Duodenal mucosa (tissue), 2 donors: ENCODE measurements around the gene SNX5.

ENCODE experiments used
- H3K27ac ChIP-seq: one replicate; pipeline ENCODE4 v1.7.0; 2013; ENCODE audit warnings: low read depth, low read length
- H3K27me3 ChIP-seq, 2 donors: one replicate each; pipeline ENCODE4 v1.7.0; 2013; ENCODE audit warnings: low read length in 2 of 2, control low read depth in 1 of 2; ENCODE audit not compliant: insufficient read depth in 2 of 2, control insufficient read depth in 1 of 2
- H3K36me3 ChIP-seq, 2 donors: one replicate each; pipeline ENCODE4 v1.7.0; 2013; ENCODE audit warnings: low read length in 2 of 2, control low read depth in 1 of 2; ENCODE audit not compliant: insufficient read depth in 2 of 2, control insufficient read depth in 1 of 2
- H3K4me1 ChIP-seq, 2 donors: one replicate each; pipeline ENCODE4 v1.7.0; 2013; ENCODE audit warnings: low read length in 2 of 2, control low read depth in 1 of 2; ENCODE audit not compliant: insufficient read depth in 2 of 2, control insufficient read depth in 1 of 2
- H3K4me3 ChIP-seq, 2 donors: one replicate each; pipeline ENCODE4 v1.7.0; 2013; ENCODE audit warnings: low read length in 2 of 2, low read depth in 1 of 2
- H3K9ac ChIP-seq, 2 donors: one replicate each; pipeline ENCODE4 v1.7.0; 2013; ENCODE audit warnings: low read length in 2 of 2, low read depth in 1 of 2
- H3K9me3 ChIP-seq, 2 donors: one replicate each; pipeline ENCODE4 v1.7.0; 2013; ENCODE audit warnings: low read length in 2 of 2, control low read depth in 1 of 2; ENCODE audit not compliant: control insufficient read depth in 1 of 2

SNX5 gene

DNA sequence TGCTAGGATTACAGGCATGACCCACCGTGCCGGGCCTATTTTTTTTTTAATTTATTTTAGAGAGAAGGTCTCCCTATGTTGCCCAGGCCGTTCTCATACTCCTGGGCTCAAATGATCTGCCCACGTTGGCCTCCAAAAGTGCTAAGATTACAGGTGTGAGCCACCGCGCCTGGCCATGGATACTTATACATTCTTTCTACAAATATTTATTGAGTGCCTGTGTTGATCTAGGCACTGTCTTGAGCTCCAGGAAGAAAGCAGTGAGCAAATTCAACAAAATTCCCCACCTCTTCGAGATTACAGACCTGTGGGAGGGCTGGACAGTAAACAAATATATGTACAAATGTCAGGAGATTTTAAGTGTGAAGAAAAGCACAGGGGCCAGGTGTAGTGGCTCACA, 38.1 kb upstream of the SNX5 start:
- no peaks in the 10 kb centered on the region for H3K27me3 ChIP-seq
- H3K9me3 ChIP-seq = no peaks in the 10 kb centered on the region
- H3K4me1 ChIP-seq = peaks cover 0 to 6% of the 10 kb centered on the region in 2 donors
- H3K27ac ChIP-seq = no peak overlapping the region
- H3K9ac ChIP-seq = no peak overlapping the region
- no peak overlapping the region for H3K4me3 ChIP-seq
- H3K36me3 ChIP-seq = peaks cover 0 to 5% of the 10 kb centered on the region in 2 donors

- Histone ChIP-seq H3K36me3 (no peaks in the 10 kb centered on the region), H3K9me3 (no peaks in the 10 kb centered on the region), H3K9ac (no peak overlapping the region), H3K27ac (no peak overlapping the region), H3K27me3 (no peaks in the 10 kb centered on the region), H3K4me3 (no peak overlapping the region), H3K4me1 (peaks cover 0 to 6% of the 10 kb centered on the region in 2 donors)
Observed at GRCh38 chr20:18005990-18006364, 37.4 kb upstream of the SNX5 start.

DNA sequence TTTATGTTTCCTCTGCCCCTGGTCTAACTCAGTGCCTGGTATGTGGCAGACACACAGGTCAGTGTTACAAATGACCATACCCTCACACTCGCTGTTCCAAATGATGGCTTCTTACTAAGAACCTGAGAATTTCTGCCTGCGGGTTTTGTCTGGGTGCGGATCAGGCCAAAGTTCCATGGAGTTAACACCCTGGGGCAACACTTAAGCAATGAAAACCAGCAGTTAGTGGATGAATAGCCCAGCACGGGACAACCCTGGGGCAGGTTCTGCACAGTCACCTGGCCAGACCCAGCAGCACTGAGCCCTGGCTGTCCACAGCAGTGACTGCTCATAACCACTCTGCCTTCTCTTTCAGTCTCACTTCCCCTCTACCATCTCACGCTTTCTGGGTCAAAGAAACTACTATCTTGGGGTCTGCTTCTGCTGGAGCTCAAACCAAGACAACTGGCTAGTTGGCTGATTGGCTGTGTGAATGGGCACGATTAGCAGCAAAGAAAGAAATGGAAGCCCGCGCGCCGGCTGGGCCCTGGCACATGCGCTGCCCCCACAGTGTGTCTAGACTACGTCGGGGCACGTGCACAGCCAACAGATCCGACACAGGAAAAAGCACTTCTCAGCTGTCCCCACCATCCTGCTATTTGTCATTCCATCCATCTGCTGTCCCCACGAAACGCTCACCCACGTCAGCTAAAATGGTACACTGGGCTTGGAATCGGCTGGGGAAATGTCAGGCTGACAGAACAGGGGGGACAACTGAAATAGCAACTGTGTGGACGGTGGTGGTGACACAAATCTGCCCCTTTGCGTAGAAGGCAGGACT, 36.8 kb upstream of the SNX5 start:
- no peak overlapping the region for H3K4me3 ChIP-seq
- no peak overlapping the region for H3K27ac ChIP-seq
- H3K36me3 ChIP-seq = no peaks in the 10 kb centered on the region
- no peaks in the 10 kb centered on the region for H3K27me3 ChIP-seq
- peaks cover 0 to 6% of the 10 kb centered on the region in 2 donors for H3K4me1 ChIP-seq
- no peak overlapping the region for H3K9ac ChIP-seq
- no peaks in the 10 kb centered on the region for H3K9me3 ChIP-seq

- H3K4me3 ChIP-seq = no peak overlapping the region
- H3K9me3 ChIP-seq = no peaks in the 10 kb centered on the region
- no peaks in the 10 kb centered on the region for H3K36me3 ChIP-seq
- no peak overlapping the region for H3K9ac ChIP-seq
- no peaks in the 10 kb centered on the region for H3K27me3 ChIP-seq
- H3K27ac ChIP-seq = no peak overlapping the region
- H3K4me1 ChIP-seq = peaks cover 0 to 6% of the 10 kb centered on the region in 2 donors
Observed at GRCh38 chr20:18004384-18005031, 35.9 kb upstream of the SNX5 start.

DNA sequence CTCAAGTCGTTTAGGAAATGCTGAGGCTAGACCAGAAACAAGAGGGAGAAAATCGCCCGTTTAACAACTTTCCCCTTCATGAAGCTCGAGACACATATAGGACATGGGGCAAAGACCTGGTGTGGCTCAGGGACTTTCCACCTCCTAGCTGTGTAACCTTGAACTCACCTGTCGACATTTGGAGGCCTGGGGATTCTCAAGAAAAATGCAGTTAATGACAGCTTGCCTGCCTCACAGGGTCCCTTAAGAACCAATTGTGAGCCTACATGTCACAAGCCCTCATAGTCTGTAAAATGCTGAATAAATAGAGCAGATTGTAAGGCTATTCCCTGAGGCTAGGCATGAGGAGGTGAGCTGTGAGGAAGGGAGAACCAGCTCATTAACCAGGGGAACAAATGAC, 35.3 kb upstream of the SNX5 start:
- Histone ChIP-seq H3K27me3 (no peaks in the 10 kb centered on the region), H3K4me1 (peaks cover 0 to 6% of the 10 kb centered on the region in 2 donors), H3K9ac (no peak overlapping the region), H3K27ac (no peak overlapping the region), H3K4me3 (no peak overlapping the region), H3K9me3 (no peaks in the 10 kb centered on the region), H3K36me3 (no peaks in the 10 kb centered on the region)

DNA sequence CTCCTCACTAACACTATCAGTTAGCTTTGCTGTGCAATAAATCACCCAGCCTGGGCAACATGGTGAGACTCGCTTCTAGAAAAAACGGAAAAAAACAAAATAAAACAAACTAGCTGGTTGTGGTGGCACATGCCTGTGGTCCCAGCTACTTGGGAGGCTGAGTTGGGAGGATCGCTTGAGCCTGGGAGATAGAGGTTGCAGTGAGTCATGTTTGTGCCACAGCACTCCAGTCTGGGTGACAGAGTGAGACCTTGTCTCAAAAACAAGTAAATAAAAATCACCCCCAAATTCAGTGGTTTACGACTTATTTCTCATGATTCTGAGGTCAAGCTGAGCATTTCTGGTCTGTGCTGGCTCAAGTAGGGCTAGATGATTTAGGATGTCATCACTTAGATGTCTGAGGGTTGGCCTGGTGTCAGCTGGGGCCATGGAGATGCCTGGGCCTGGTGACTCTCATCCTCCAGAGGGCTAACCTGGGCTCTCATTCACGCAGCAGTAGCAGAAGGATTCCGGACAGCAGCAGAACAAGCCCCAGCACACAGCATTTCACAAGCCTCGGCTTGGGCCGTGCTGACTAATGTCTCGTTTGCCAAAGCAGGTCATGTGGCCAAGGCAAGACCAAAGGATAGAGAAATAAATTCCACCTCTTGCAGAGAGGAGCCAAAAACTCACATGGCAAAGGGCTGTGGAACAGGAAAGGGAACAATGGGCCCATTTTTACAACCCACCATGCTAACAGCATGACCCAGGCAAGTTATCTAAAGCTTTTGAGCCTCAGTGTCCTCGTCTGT, 32.7 kb upstream of the SNX5 start:
- H3K4me3 ChIP-seq = no peak overlapping the region
- no peak overlapping the region for H3K9ac ChIP-seq
- no peak overlapping the region for H3K27ac ChIP-seq
- H3K9me3 ChIP-seq = no peaks in the 10 kb centered on the region
- H3K27me3 ChIP-seq = no peaks in the 10 kb centered on the region
- peaks cover 2 to 6% of the 10 kb centered on the region in 2 donors for H3K4me1 ChIP-seq
- no peaks in the 10 kb centered on the region for H3K36me3 ChIP-seq

GRCh38 chr20:17999566-17999965, 31.0 kb upstream of the SNX5 start:
- Histone ChIP-seq H3K27me3 (no peaks in the 10 kb centered on the region), H3K9ac (no peak overlapping the region), H3K36me3 (no peaks in the 10 kb centered on the region), H3K4me1 (peaks cover 7 to 9% of the 10 kb centered on the region in 2 donors), H3K9me3 (no peaks in the 10 kb centered on the region), H3K27ac (no peak overlapping the region), H3K4me3 (no peak overlapping the region)

GRCh38 chr20:17998446-17998845, 29.9 kb upstream of the SNX5 start:
- Histone ChIP-seq H3K9me3 (no peaks in the 10 kb centered on the region), H3K4me3 (no peak overlapping the region), H3K9ac (no peak overlapping the region), H3K36me3 (no peaks in the 10 kb centered on the region), H3K27ac (no peak overlapping the region), H3K27me3 (no peaks in the 10 kb centered on the region), H3K4me1 (peaks cover 3 to 7% of the 10 kb centered on the region in 2 donors)

DNA sequence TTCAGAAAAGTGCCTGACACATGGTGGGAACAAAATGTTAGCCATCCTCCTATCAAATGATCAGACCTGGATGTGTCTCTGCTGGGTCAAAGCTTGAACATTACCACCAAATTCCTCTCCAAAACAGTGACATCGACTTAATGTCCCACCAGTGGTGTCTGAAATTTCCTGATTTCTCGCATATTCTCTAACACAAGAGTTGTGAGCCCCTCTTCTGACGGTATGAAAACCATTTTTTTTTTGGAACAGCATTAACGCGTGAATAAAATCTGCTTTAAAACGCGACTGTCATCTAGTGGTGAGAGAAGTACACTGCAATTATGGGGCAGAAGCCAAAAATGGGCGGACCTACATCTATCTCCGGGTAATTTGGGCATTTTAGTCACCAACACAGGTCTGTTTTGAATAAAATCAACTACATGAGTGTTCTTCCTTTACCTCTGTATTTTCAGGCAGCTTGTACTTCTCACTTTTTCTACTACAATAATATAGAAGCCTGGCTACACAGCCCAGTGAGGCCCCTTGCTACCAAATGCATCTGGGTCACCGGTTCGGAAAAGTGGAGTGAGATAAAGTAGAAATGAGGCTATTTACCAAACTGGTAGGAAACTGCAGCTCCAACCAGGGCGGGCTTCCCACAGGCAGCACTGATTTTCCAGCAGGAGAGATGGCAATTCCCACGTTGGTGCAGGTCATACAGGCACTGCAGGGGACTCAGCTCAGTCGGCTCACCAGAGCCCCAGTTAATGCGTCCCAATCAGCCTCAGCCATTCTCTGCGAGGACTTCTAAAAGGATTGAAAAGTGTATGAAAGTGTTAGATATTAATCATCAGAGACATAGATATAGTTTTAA, 27.6 kb upstream of the SNX5 start:
- H3K27me3 ChIP-seq = no peaks in the 10 kb centered on the region
- peak overlapping the region in 1 of 2 donors; percentile 27 for H3K9ac ChIP-seq
- no peaks in the 10 kb centered on the region for H3K36me3 ChIP-seq
- peaks cover 3 to 7% of the 10 kb centered on the region in 2 donors for H3K4me1 ChIP-seq
- no peak overlapping the region for H3K27ac ChIP-seq
- H3K9me3 ChIP-seq = no peaks in the 10 kb centered on the region
- H3K4me3 ChIP-seq = peak overlapping the region in 1 of 2 donors; percentile 8
